Esophagus mucosa (tissue), 1 donor: ENCODE data around the gene BANP. TPM values are rescaled to one million over a fixed set of nuclear protein-coding genes. Genes with fewer than 3 reads are reported as not detected.
"Not testable (repeated sequence)": the region's sequence is repeated elsewhere in the genome, so short reads cannot be mapped to it uniquely, and the experiment has no call there.

Experiments used
- ATAC-seq: fragments of 200-7000 bp; cut with Tn5 transposase; one replicate; pipeline ENCODE4 v1.9.1; 2020
- total RNA-seq: library from RNA; stranded (reverse); gene quantifications from one replicate; pipeline ENCODE4 v1.2.4, GENCODE V29; 2023
- donor health status: DM: yes; HTN: yes; CAD: no.

BANP gene
- total RNA-seq, 1 donor from 2014 or later = 9.6 TPM

GRCh38 chr16:88016386-88016785 lies 65.2 kb downstream of the BANP start:
- ATAC-seq = not testable (repeated sequence)

DNA sequence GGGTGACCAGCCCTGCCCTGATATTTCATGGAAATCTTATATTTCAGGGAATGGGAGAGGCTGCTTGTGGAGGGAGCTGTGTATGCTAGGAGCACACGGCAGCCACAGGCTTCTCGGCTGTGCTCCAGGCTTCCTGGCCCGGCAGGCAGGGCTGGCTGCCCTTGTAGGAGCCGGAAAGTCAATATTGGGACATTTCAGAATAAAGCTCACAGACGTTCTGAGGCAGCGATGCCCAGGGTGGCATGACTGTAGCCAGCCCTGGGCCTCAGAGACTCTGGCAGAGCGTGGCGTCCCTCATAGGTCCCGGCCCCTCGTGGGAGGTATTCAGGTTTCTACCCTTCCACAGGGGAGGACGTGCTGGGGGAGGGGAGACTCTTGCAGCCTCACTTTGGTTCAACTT lies 65.7 kb downstream of the BANP start:
- ATAC-seq = no peak

DNA sequence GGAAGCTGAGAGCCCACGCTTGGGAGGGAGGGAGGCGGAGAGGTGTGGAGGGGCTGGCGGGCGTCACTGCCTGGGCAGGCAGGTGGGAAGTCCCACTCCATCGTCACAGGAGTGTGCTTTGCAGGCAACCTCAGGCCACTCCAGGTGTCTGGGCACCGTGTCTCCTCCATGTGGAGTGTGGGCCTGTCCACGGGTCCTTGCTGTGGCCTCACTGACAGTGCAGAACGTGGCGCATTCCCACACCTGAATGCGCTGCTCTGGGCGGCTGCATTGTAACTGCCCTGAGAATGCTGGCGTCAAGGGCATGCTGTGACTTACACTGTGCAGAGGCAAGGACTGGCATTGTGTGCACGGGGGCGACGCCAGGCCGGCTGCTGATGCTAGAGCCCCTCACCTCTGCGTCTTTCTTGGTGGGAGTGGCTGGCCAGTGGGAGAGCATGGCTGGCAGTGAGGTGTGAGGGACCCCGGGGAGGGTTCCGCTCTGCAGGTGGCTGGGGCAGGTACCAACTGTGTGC lies 66.4 kb downstream of the BANP start:
- no peak for ATAC-seq

GRCh38 chr16:88018382-88018781 lies 67.1 kb downstream of the BANP start:
- not testable (repeated sequence) for ATAC-seq

GRCh38 chr16:88019041-88019820 lies 68.0 kb downstream of the BANP start:
- ATAC-seq = not testable (repeated sequence)

GRCh38 chr16:88019821-88020515 lies 68.7 kb downstream of the BANP start:
- ATAC-seq = no peak

GRCh38 chr16:88020516-88020885 lies 69.3 kb downstream of the BANP start:
- no peak for ATAC-seq

DNA sequence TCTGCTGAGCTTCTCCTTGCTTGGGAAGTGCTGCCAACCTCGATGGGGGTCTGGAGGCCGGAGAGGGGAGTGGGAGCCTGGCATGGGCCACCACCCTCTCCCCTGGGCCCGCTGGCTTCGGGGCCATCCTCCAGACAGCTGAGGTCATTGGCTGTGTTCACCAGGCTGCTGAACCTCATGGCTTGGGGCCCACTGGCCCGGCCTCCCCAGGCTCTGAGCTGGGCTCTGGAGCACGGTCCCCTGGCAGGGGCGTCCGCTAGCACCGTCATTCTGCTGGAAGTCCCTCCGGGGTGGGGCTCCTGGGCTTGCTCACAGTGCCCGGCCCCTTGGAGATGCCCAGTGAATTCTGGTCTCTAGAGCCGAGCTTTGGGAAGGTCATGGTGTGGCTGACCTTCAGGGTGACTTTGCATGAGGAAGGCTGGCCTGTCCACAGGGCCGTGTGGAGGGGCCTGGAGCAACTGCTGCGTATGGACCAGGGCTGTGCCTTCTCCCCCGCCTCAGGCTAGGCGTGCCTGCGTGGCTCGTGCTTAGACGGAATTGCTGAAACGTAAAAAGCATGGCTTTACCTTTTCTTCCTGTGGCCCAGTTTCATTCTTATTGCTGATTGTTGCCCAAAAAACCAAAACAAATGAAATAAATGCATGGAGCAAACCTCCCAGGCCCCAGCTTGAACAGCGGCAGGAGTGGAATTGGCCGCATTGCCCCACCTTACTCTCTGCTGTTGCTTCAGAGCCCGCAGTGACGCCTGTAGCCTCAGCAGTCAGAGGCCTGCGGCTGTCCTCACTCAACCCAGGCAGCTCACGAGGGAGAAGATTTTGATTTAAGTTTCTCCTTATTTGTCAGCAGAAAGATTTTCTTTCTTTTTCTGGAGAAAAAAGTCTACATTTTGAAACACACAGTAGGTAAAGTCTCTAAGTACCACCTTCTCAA lies 70.1 kb downstream of the BANP start:
- not testable (repeated sequence) for ATAC-seq

DNA sequence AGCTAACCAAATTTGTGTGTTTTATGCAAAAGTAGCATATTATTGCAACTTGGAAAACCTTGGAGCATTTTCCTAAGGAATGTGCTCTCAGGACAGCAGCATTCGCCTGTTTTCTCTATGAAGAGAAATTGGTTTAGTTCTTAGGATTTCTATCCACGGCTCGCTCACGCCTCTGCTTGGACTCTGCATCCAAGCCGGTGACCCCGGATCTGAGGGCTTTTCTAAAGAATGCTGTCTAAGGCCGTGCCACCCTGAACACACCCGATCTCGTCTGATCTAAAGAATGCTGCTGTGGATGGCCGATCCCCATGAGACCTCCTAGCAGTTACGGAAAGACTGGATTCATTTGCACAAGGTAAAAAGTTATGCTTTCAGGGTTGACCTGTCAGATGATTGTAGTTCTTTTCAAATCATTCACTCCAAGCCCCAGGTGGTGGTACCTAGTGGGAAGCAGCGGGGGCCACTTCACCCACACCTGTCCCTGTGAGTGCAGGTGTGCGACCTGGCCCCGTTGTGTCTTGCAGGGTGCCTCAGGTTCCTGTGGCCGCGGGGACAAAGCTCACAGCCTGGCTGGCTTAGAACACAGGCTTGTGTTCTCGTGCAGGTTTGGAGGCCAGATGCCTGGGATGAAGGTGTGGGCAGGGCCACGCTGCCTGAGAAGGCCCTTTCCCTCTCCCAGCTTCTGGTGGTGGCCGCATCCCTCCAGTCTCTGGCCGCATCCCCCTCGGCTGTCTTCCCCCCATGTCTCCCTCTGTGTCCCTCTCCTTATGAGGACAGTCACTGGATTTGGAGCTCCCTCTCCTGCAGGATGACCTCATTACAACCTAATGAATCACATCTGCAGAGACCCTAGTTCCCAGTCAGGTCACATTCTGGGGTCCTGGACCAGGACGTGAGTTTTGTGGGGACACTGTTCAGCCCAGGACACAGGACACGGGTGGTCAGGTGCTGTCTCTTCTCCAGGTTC lies 71.1 kb downstream of the BANP start:
- ATAC-seq = no peak

DNA sequence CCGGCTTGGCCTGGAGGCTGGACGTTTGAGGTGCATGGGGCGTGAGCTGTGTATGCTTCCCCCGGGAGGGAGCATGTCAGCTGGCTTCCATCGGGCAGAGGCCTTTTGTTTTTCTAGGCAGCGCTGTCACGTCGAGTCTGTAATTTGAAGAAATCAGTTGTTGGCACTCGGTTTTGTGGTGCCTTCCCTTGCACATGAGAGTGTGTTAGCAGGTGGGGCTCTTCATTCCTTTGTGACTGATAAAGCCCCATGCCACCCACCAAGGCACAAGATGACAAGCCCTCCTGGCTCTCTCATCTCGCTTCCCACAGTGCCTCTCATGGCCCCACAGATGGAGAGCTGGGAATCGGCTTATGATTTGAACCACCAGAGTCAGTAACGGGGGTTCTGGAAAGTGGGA lies 72.1 kb downstream of the BANP start:
- no peak for ATAC-seq

DNA sequence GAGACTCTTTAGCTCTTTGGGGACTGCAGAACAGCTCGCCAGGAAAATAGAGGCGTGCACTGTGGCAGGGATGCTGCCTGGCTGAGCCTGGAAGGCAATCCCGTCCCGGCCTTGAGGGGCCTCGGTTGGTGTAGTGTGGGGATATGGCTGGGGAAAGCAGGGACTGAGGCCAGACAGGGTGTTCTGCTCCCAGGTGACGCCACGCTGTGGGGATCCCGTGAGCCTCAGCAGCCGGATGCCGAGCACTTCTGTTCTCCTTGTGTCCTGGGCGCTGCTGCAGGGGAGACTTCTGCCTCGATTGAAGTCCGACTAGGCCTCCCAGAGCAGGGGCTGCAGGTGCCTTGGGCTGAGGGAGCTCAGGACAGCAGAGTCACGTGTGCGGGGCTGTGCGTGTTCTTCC lies 72.6 kb downstream of the BANP start:
- ATAC-seq = no peak

DNA sequence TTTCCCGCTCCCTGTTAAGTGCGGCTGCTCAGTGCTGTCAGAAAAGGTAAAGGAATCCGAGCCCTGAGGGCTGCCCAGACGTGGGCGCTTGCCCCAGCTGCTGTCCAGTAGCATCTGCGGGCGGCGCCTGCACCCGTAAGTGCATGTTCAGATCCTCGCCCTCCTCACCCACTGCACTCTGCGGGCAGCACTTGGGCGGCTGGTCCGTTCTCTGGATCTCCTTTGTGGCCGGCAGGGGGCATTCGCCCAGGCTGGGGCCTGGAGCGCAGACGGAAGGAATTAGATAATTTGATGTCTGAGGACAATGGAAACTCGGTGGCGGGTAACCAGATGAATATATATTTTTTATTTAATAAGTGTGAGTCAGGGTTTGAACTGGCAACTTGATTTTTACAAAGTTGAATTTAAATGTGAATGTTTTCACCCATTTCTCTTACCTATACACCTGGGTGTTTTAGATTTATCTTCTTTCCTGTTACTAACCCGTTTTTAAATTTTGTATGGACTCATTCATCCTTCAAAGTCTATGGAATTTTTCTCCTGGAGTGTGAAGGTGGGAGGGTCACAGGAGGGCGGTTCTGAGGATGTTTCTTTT lies 73.4 kb downstream of the BANP start:
- ATAC-seq = peak; percentile 46

DNA sequence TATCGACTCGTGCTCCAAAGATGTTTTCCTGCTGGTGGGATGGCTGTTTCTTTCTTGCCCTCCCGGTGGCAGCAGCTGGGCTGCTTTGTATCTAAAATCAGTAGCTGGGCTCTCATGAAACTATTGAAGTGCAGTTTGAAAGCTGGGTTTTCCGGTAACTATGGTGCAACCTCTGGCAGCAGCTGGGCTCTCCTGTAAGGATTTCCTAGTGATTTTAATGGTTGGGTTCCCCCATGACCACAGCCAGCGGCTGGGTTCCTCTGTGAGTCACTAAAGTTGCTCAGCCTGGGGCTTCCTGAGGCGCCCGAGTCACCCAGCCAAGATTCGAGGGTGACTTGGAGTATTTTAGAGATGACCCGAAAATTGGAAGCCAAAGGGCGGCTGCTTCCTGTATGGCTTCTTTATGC lies 73.9 kb downstream of the BANP start:
- peak; percentile 74 for ATAC-seq

GRCh38 chr16:88025828-88026555 lies 74.8 kb downstream of the BANP start:
- ATAC-seq = not testable (repeated sequence)

DNA sequence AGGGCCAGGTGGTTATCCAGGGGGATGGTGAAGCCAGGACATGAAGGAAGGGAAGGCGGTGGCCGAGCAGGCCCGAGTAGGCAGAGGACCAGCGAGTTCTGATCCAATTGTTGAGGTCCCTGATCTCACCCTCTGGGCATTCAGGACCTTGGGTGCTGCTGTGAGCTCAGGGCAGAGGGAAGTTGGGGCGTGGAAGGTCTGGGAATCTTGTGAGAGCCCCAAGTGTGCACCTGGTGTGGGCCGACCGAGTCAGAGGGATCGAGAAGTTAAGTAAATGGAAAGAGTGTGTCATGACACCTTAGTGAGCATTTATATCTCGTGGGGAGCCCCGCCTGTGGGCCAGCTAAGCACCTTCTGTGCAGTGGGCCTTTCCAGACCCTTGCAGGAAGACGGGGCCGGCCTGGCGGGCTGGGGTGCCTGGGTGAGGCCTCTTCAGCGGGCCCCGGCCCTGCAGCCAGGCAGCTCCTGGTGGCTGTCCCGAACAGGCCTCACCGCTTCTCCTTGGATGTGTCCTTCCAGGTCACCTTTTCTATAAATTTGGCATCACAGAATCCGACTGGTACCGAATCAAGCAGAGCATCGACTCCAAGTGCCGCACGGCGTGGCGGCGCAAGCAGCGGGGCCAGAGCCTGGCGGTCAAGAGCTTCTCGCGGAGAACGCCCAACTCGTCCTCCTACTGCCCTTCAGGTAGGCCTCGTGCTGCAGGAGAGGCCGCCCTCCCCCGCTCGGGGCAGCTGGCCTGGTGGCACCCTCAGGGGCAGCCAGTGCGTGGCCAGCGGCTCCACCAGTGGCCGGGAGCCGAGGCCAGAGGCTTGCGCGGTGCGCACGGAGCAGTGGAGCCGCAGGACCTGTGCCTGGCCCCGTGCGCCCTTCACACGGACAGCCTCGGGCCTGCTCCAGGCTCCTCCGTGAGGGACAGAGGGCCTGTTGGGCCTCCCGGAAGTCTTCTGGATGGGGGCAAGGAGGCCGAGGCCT lies 76.0 kb downstream of the BANP start:
- ATAC-seq = no peak

- not testable (repeated sequence) for ATAC-seq
Observed at GRCh38 chr16:88028177-88028930, 77.1 kb downstream of the BANP start.

DNA sequence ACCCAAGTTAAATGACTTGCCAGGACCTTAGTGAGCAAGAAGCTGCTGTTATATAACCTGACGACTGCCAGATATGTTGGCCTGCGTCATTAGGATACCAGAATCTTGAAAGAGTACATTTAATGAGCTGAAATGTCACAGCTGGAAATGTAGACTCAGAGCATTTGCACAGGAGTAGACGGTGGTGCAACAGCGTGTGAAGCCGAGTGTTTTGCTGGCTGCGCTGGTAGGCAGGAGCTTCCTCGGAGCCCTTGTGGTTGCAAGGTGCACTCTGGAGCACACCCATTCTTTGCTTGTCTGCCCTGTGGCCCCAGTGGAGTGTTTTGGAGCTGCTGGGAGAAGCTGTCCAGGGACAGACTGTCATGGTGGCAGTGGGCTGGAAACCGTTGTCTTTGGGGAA lies 79.3 kb downstream of the BANP start:
- no peak for ATAC-seq

DNA sequence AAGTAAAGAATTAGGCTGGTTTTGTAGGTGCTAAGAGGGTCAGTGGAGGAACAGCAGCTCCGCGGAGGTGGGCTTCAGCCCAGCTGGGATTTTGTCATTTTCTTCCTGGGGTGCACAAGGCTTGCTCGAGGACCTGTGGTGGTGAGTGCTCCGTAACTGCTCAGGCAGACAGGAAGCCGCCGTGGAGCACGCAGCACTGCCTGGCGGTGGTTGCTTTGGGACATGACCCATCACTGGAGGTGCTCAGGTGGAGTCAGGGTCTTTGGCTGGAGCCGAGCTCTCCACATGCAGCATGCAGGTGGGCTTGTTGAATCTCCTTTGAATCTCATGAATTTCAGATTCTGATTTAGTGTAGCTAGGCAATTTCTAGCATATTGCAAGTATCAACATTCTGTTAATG lies 79.7 kb downstream of the BANP start:
- not testable (repeated sequence) for ATAC-seq
